Astrocyte (in vitro differentiated cells and primary cell): ENCODE data around the gene RGS21. TPM values are rescaled to one million over a fixed set of nuclear protein-coding genes. Genes with fewer than 3 reads are reported as not detected.

Source experiments
- DNase-seq: peaks from one replicate; pipeline ENCODE4 v3.0.0-alpha.2; 2010; ENCODE audit warnings: low read depth
- FAIRE-seq: peaks from 2 replicates; lab custom pipeline; 2011; peaks lifted over from hg19 to GRCh38; lab: Jason Lieb, UNC
- H2AFZ ChIP-seq: 2 replicates; pipeline ENCODE4 v1.6.0; 2012; ENCODE audit warnings: low read depth, low read length, inconsistent platforms
- H3K27ac ChIP-seq: 2 replicates; pipeline ENCODE4 v1.5.1; 2011; ENCODE audit warnings: low read depth, low read length, inconsistent platforms
- H3K27me3 ChIP-seq: 2 replicates; pipeline ENCODE4 v1.6.0; 2011; ENCODE audit warnings: low read length, inconsistent platforms; ENCODE audit not compliant: insufficient read depth
- H3K36me3 ChIP-seq: 2 replicates; pipeline ENCODE4 v1.5.1; 2011; ENCODE audit warnings: low read length, inconsistent platforms; ENCODE audit not compliant: insufficient read depth
- H3K4me1 ChIP-seq: 2 replicates; pipeline ENCODE4 v1.5.1; 2011; ENCODE audit warnings: low read length, inconsistent platforms; ENCODE audit not compliant: insufficient read depth
- H3K4me2 ChIP-seq: 2 replicates; pipeline ENCODE4 v1.6.0; 2012; ENCODE audit warnings: low read length, inconsistent platforms
- H3K4me3 ChIP-seq: 2 replicates; pipeline ENCODE4 v1.5.1; 2011; ENCODE audit warnings: low read depth, mild to moderate bottlenecking, low read length, inconsistent platforms; ENCODE audit not compliant: insufficient read depth
- H3K79me2 ChIP-seq: 2 replicates; pipeline ENCODE4 v1.6.0; 2012; ENCODE audit warnings: mild to moderate bottlenecking, low read length, inconsistent platforms; ENCODE audit not compliant: insufficient read depth
- H3K9ac ChIP-seq: 2 replicates; pipeline ENCODE4 v1.6.0; 2012; ENCODE audit warnings: mild to moderate bottlenecking, low read length, inconsistent platforms
- H3K9me3 ChIP-seq: 2 replicates; pipeline ENCODE4 v1.5.1; 2012; ENCODE audit warnings: low read depth, mild to moderate bottlenecking, low read length, inconsistent platforms; ENCODE audit not compliant: insufficient read depth
- H4K20me1 ChIP-seq: 2 replicates; pipeline ENCODE4 v1.6.0; 2012; ENCODE audit warnings: low read length, inconsistent platforms; ENCODE audit not compliant: insufficient read depth
- H3K27ac Mint-ChIP-seq: one replicate; pipeline ENCODE4 v1.8.0; 2021; ENCODE audit warnings: mild to moderate bottlenecking, mixed read lengths; ENCODE audit not compliant: unreplicated experiment
- H3K27me3 Mint-ChIP-seq: one replicate; pipeline ENCODE4 v1.8.0; 2021; ENCODE audit warnings: low read depth, mixed read lengths; ENCODE audit not compliant: unreplicated experiment
- H3K36me3 Mint-ChIP-seq: one replicate; pipeline ENCODE4 v1.8.0; 2021; ENCODE audit warnings: low read depth, mixed read lengths; ENCODE audit not compliant: unreplicated experiment
- H3K4me1 Mint-ChIP-seq: one replicate; pipeline ENCODE4 v1.8.0; 2021; ENCODE audit warnings: low read depth, mixed read lengths; ENCODE audit not compliant: unreplicated experiment
- H3K4me3 Mint-ChIP-seq: one replicate; pipeline ENCODE4 v1.8.0; 2021; ENCODE audit warnings: mild to moderate bottlenecking, moderate library complexity, mixed read lengths; ENCODE audit not compliant: unreplicated experiment
- H3K9me3 Mint-ChIP-seq: one replicate; pipeline ENCODE4 v1.8.0; 2021; ENCODE audit warnings: mild to moderate bottlenecking, mixed read lengths; ENCODE audit not compliant: unreplicated experiment
- CTCF ChIP-seq: IDR thresholded peaks from 2 replicates; pipeline ENCODE4 v1.5.1; 2011; ENCODE audit warnings: low read depth, mild to moderate bottlenecking, inconsistent platforms, low read length, moderate library complexity; ENCODE audit not compliant: insufficient read depth
- EZH2 ChIP-seq: IDR thresholded peaks from 2 replicates; pipeline ENCODE4 v1.6.1; 2012; ENCODE audit warnings: mild to moderate bottlenecking, low read length, inconsistent platforms; ENCODE audit not compliant: insufficient read depth
- total RNA-seq: library from RNA; stranded (reverse); gene quantifications from 2 replicates; pipeline ENCODE4 v1.2.1, GENCODE V29; 2021

RGS21 gene
- total RNA-seq, 1 donor from 2014 or later: not detected

GRCh38 chr1:192311281-192311680, 5.5 kb upstream of the RGS21 start:
- Mint-ChIP-seq H3K9me3 (peaks cover 7% of the 10 kb centered on the region), H3K36me3 (no peaks in the 10 kb centered on the region), H3K27ac (no peak overlapping the region), H3K4me1 (no peaks in the 10 kb centered on the region), H3K27me3 (no peaks in the 10 kb centered on the region), H3K4me3 (no peak overlapping the region)
- H3K36me3 ChIP-seq: no peaks in the 10 kb centered on the region
- no peaks in the 10 kb centered on the region for H3K9me3 ChIP-seq
- FAIRE-seq (no peak), DNase-seq (peak; percentile 27)
- no peak overlapping the region for H3K9ac ChIP-seq
- no peak overlapping the region for H3K4me2 ChIP-seq
- no peaks in the 10 kb centered on the region for H3K79me2 ChIP-seq
- H4K20me1 ChIP-seq: no peaks in the 10 kb centered on the region
- H3K4me3 ChIP-seq: no peak overlapping the region
- no peaks in the 10 kb centered on the region for H3K27me3 ChIP-seq
- H3K4me1 ChIP-seq: no peaks in the 10 kb centered on the region
- TF ChIP-seq CTCF (peak; percentile 74), EZH2 (no peak)
- no peak overlapping the region for H2AFZ ChIP-seq
- no peak overlapping the region for H3K27ac ChIP-seq

GRCh38 chr1:192327997-192328396, 11.2 kb downstream of the RGS21 start:
- H3K4me3 ChIP-seq: no peak overlapping the region
- no peak for FAIRE-seq
- Mint-ChIP-seq H3K36me3 (no peaks in the 10 kb centered on the region), H3K9me3 (no peaks in the 10 kb centered on the region), H3K27ac (no peak overlapping the region), H3K27me3 (no peaks in the 10 kb centered on the region), H3K4me1 (no peaks in the 10 kb centered on the region), H3K4me3 (no peak overlapping the region)
- no peaks in the 10 kb centered on the region for H3K4me1 ChIP-seq
- no peaks in the 10 kb centered on the region for H4K20me1 ChIP-seq
- H2AFZ ChIP-seq: no peak overlapping the region
- no peaks in the 10 kb centered on the region for H3K9me3 ChIP-seq
- no peaks in the 10 kb centered on the region for H3K79me2 ChIP-seq
- TF ChIP-seq CTCF (no peak), EZH2 (no peak)
- no peak for DNase-seq
- no peaks in the 10 kb centered on the region for H3K27me3 ChIP-seq
- H3K36me3 ChIP-seq: no peaks in the 10 kb centered on the region
- no peak overlapping the region for H3K9ac ChIP-seq
- H3K4me2 ChIP-seq: no peak overlapping the region
- no peak overlapping the region for H3K27ac ChIP-seq

GRCh38 chr1:192342842-192343241, 26.1 kb downstream of the RGS21 start:
- Histone ChIP-seq H3K27me3 (no peaks in the 10 kb centered on the region), H2AFZ (no peak overlapping the region)

More at GRCh38 chr1:192342842-192343241, 26.1 kb downstream of the RGS21 start:
- no peak overlapping the region for H3K27ac ChIP-seq
- no peak overlapping the region for H3K4me2 ChIP-seq
- H3K36me3 ChIP-seq: no peaks in the 10 kb centered on the region
- Mint-ChIP-seq H3K36me3 (no peaks in the 10 kb centered on the region), H3K27me3 (no peaks in the 10 kb centered on the region), H3K4me3 (no peak overlapping the region), H3K9me3 (peaks cover 3% of the 10 kb centered on the region), H3K4me1 (no peaks in the 10 kb centered on the region), H3K27ac (no peak overlapping the region)
- no peak overlapping the region for H3K4me3 ChIP-seq
- H3K4me1 ChIP-seq: no peaks in the 10 kb centered on the region
- no peaks in the 10 kb centered on the region for H3K79me2 ChIP-seq
- FAIRE-seq: no peak
- DNase-seq: no peak
- no peaks in the 10 kb centered on the region for H3K9me3 ChIP-seq
- TF ChIP-seq EZH2 (no peak), CTCF (no peak)
- H4K20me1 ChIP-seq: no peaks in the 10 kb centered on the region
- H3K9ac ChIP-seq: no peak overlapping the region
